HepG2 (cell line): ENCODE measurements around the gene MILR1. TPM values are rescaled to one million over a fixed set of nuclear protein-coding genes. Genes with fewer than 3 reads are reported as not detected.

Experiments used
- ARNT2 ChIP-seq: sonication (generic); formaldehyde crosslinking; IDR thresholded peaks from 2 replicates; pipeline ENCODE4 v1.8.0; 2022; ENCODE audit warnings: mild to moderate bottlenecking, low read depth, missing genetic modification reagents, moderate library complexity
- ATF3 ChIP-seq: sonication (generic); formaldehyde crosslinking; IDR thresholded peaks from 2 replicates; pipeline ENCODE4 v1.4.0; 2020; ENCODE audit warnings: missing genetic modification reagents
- DRAP1 ChIP-seq: IDR thresholded peaks from 2 replicates; pipeline ENCODE4 v1.6.1; 2016; ENCODE audit warnings: missing genetic modification reagents, missing compliant biosample characterization
- ELF3 ChIP-seq: IDR thresholded peaks from 2 replicates; pipeline ENCODE4 v1.6.1; 2016; ENCODE audit warnings: missing genetic modification reagents, missing compliant biosample characterization
- ESRRA ChIP-seq: sonication (generic); formaldehyde crosslinking; IDR thresholded peaks from 2 replicates; pipeline ENCODE4 v1.5.1; 2020; ENCODE audit warnings: mild to moderate bottlenecking, low read depth, missing genetic modification reagents
- ETV6 ChIP-seq: sonication (generic); formaldehyde crosslinking; conservative IDR thresholded peaks from 2 replicates; pipeline ENCODE4 v1.4.0; 2020; ENCODE audit warnings: missing genetic modification reagents
- HDAC1 ChIP-seq: sonication (generic); formaldehyde crosslinking; IDR thresholded peaks from 2 replicates; pipeline ENCODE4 v1.5.1; 2020; ENCODE audit warnings: mild to moderate bottlenecking, missing genetic modification reagents
- MYPOP ChIP-seq: sonication (generic); formaldehyde crosslinking; IDR thresholded peaks from 2 replicates; pipeline ENCODE4 v1.8.1; 2023; ENCODE audit warnings: mild to moderate bottlenecking, moderate library complexity, missing genetic modification reagents
- NFKB2 ChIP-seq: sonication (generic); formaldehyde crosslinking; IDR thresholded peaks from 2 replicates; pipeline ENCODE4 v1.4.0; 2020; ENCODE audit warnings: missing genetic modification reagents, borderline replicate concordance
- PAX8 ChIP-seq: sonication (generic); formaldehyde crosslinking; IDR thresholded peaks from 2 replicates; pipeline ENCODE4 v1.8.0; 2022; ENCODE audit warnings: mild to moderate bottlenecking, missing genetic modification reagents, borderline replicate concordance
- PPARG ChIP-seq: conservative IDR thresholded peaks from 2 replicates; pipeline ENCODE4 v1.6.1; 2016; ENCODE audit warnings: missing biosample characterization, missing genetic modification reagents
- TGIF2 ChIP-seq: IDR thresholded peaks from 2 replicates; pipeline ENCODE4 v1.6.1; 2016; ENCODE audit warnings: control low read depth, missing compliant biosample characterization
- ZFP90 ChIP-seq: sonication (generic); formaldehyde crosslinking; IDR thresholded peaks from 2 replicates; pipeline ENCODE4 v1.8.0; 2022; ENCODE audit warnings: missing genetic modification reagents, mild to moderate bottlenecking, inconsistent platforms, borderline replicate concordance
- ZNF318 ChIP-seq: sonication (generic); formaldehyde crosslinking; IDR thresholded peaks from 2 replicates; pipeline ENCODE4 v1.4.0; 2020; ENCODE audit warnings: mild to moderate bottlenecking, missing genetic modification reagents
- ZNF879 ChIP-seq: sonication (generic); formaldehyde crosslinking; IDR thresholded peaks from 2 replicates; pipeline ENCODE4 v1.8.1; 2023; ENCODE audit warnings: missing genetic modification reagents
- ZSCAN5A ChIP-seq: sonication (generic); formaldehyde crosslinking; IDR thresholded peaks from 2 replicates; pipeline ENCODE4 v1.8.0; 2022; ENCODE audit warnings: mild to moderate bottlenecking, missing genetic modification reagents, borderline replicate concordance
- polyA plus RNA-seq, 8 experiments: library from polyadenylated mRNA; depleted of rRNA in 3 of 8; stranded (reverse) in 7 of 8; unstranded in 1 of 8; fragments of >200 nt; fragmentation: Illumina TruSeq in 4 of 8; extraction: Trizol in 4 of 8; gene quantifications; 2 replicates each; pipeline versions ENCODE4 v1.2.1 to v1.2.3, GENCODE V29; 2011 to 2016; ENCODE audit warnings: low read depth in 4 of 8, missing spikeins in 1 of 8, mixed read lengths in 1 of 8; ENCODE audit not compliant: insufficient read depth in 1 of 8
- total RNA-seq, 5 experiments: library from RNA; depleted of rRNA; stranded (reverse); fragments of >200 nt; fragmentation: Illumina TruSeq; extraction: Trizol; gene quantifications; 2 replicates each; pipeline ENCODE4 v1.2.3, GENCODE V29; 2016; ENCODE audit warnings: low read depth in 1 of 5

Gene MILR1
- total and polyA plus RNA-seq, 2 of the 13 experiments (the other 11 are each of a cell fraction or from before 2014, with no cell fraction given) = 0.27 to 1.7 TPM

GRCh38 chr17:64406321-64407200 is 42.4 kb upstream of the MILR1 start (continued):
- TF ChIP-seq PPARG (CRISPR knock-in tag) (peak; percentile 91), DRAP1 (0 out of 2 replicates have a peak, but pooled peaks have one; percentile 23), ELF3 (CRISPR knock-in tag) (peak; percentile 64), ZNF318 (CRISPR knock-in tag) (no peak), NFKB2 (CRISPR knock-in tag) (no peak; the same call in 1 of the 2 replicates), ZSCAN5A (CRISPR knock-in tag) (0 out of 2 replicates have a peak, but pooled peaks have one; percentile 56), MYPOP (0 out of 2 replicates have a peak, but pooled peaks have one; percentile 47), ZNF879 (0 out of 2 replicates have a peak, but pooled peaks have one; percentile 37), TGIF2 (CRISPR knock-in tag) (peak; percentile 51; the same call in 1 of the 2 replicates), ATF3 (CRISPR knock-in tag) (peak; percentile 56; the same call in 1 of the 2 replicates), HDAC1 (CRISPR knock-in tag) (peak; percentile 76), ESRRA (peak; percentile 95), PAX8 (CRISPR knock-in tag) (peak; percentile 4; the same call in 1 of the 2 replicates), ARNT2 (peak; percentile 11; the same call in 1 of the 2 replicates), ZFP90 (CRISPR knock-in tag) (0 out of 2 replicates have a peak, but pooled peaks have one; percentile 8), ETV6 (CRISPR knock-in tag) (no peak)
